Parathyroid adenoma (tissue), 2 donors: ENCODE measurements around the gene MAML2.

Source experiments
- H2AFZ ChIP-seq: fragments of 300-600 bp; sonication (generic); one replicate; pipeline ENCODE4 v1.7.0; 2017; ENCODE audit warnings: antibody characterized with exemption, mild to moderate bottlenecking
- H3K27ac ChIP-seq: fragments of 300-600 bp; sonication (generic); one replicate; pipeline ENCODE4 v1.7.0; 2017
- H3K27me3 ChIP-seq: fragments of 300-600 bp; sonication (generic); one replicate; pipeline ENCODE4 v1.7.0; 2017; ENCODE audit warnings: low read length; ENCODE audit not compliant: control insufficient read depth, insufficient read depth
- H3K36me3 ChIP-seq: fragments of 300-600 bp; sonication (generic); one replicate; pipeline ENCODE4 v1.7.0; 2017; ENCODE audit warnings: low read length; ENCODE audit not compliant: control insufficient read depth, insufficient read depth
- H3K4me1 ChIP-seq: fragments of 300-600 bp; sonication (generic); one replicate; pipeline ENCODE4 v1.7.0; 2017; ENCODE audit warnings: control low read depth
- H3K4me2 ChIP-seq: fragments of 300-600 bp; sonication (generic); one replicate; pipeline ENCODE4 v1.7.0; 2017; ENCODE audit warnings: low read length
- H3K4me3 ChIP-seq: fragments of 300-600 bp; sonication (generic); one replicate; pipeline ENCODE4 v1.7.0; 2017; ENCODE audit warnings: low read depth, low read length
- H3K79me2 ChIP-seq: fragments of 300-600 bp; sonication (generic); one replicate; pipeline ENCODE4 v1.7.0; 2017; ENCODE audit warnings: control low read depth
- H3K9ac ChIP-seq: fragments of 300-600 bp; sonication (generic); one replicate; pipeline ENCODE4 v1.7.0; 2017; ENCODE audit warnings: mild to moderate bottlenecking
- H3K9me3 ChIP-seq: fragments of 300-600 bp; sonication (generic); one replicate; pipeline ENCODE4 v1.7.0; 2017; ENCODE audit warnings: low read length; ENCODE audit not compliant: control insufficient read depth
- TF ChIP-seq, protein P1 (sequence below): fragments of 300-600 bp; sonication (generic); IDR thresholded peaks from one replicate; pipeline ENCODE4 v1.7.0; 2017; ENCODE audit warnings: antibody characterized with exemption, mild to moderate bottlenecking
- donor health status: primary hyperparathyroidism.

Gene MAML2

GRCh38 chr11:96156379-96156722, 186.6 kb downstream of the MAML2 start:
- Histone ChIP-seq H2AFZ (peak overlapping the region; percentile 33), H3K4me1 (peaks cover 14% of the 10 kb centered on the region), H3K4me2 (peak overlapping the region; percentile 24), H3K27ac (peak overlapping the region; percentile 72), H3K79me2 (no peaks in the 10 kb centered on the region), H3K27me3 (no peaks in the 10 kb centered on the region), H3K9me3 (no peaks in the 10 kb centered on the region), H3K4me3 (no peak overlapping the region), H3K9ac (no peak overlapping the region), H3K36me3 (no peaks in the 10 kb centered on the region)
- TF ChIP-seq, protein P1, sequence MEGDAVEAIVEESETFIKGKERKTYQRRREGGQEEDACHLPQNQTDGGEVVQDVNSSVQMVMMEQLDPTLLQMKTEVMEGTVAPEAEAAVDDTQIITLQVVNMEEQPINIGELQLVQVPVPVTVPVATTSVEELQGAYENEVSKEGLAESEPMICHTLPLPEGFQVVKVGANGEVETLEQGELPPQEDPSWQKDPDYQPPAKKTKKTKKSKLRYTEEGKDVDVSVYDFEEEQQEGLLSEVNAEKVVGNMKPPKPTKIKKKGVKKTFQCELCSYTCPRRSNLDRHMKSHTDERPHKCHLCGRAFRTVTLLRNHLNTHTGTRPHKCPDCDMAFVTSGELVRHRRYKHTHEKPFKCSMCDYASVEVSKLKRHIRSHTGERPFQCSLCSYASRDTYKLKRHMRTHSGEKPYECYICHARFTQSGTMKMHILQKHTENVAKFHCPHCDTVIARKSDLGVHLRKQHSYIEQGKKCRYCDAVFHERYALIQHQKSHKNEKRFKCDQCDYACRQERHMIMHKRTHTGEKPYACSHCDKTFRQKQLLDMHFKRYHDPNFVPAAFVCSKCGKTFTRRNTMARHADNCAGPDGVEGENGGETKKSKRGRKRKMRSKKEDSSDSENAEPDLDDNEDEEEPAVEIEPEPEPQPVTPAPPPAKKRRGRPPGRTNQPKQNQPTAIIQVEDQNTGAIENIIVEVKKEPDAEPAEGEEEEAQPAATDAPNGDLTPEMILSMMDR: no peak

DNA sequence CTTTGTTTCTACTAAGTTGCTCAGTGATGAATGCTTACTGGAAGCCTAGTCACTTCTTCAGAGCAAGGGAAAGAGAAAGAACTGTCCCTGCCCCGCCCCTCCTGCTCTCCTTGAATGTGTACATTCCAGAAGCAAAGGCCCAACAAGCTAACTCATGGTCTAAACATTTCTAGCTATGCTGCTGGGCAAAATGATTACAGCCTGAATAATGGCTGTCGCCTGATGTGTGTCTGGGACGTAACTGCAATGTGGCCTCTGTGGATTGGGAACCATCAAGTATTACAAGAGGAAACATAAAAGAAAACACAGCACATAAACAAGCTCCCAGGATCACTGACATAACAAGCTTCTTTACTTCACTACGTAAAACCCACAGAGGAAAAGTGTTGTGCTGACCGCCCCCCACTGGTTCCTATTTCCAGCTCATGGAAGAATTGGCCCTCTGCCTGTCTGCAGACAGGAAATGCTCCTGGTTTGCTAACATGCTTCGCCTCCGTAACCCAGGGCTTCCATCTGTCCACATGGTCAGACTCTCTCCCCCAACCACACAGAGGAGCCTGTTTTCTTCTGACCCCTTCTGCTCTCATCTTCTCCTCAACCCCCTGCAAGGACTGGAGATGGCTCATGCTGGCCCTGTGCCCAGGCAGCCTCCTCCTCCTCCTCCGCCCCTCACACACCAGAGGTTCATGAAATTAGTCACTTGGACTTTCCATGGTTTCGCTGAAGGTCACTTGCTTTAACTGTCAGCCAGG, 187.2 kb downstream of the MAML2 start:
- H3K27me3 ChIP-seq: no peaks in the 10 kb centered on the region
- no peaks in the 10 kb centered on the region for H3K79me2 ChIP-seq
- H3K4me1 ChIP-seq: peaks cover 14% of the 10 kb centered on the region
- no peak overlapping the region for H3K4me3 ChIP-seq
- H3K9ac ChIP-seq: no peak overlapping the region
- H2AFZ ChIP-seq: no peak overlapping the region
- peak overlapping the region; percentile 24 for H3K4me2 ChIP-seq
- no peaks in the 10 kb centered on the region for H3K36me3 ChIP-seq
- H3K9me3 ChIP-seq: no peaks in the 10 kb centered on the region
- peak overlapping the region; percentile 72 for H3K27ac ChIP-seq
- TF ChIP-seq, protein P1: no peak

DNA sequence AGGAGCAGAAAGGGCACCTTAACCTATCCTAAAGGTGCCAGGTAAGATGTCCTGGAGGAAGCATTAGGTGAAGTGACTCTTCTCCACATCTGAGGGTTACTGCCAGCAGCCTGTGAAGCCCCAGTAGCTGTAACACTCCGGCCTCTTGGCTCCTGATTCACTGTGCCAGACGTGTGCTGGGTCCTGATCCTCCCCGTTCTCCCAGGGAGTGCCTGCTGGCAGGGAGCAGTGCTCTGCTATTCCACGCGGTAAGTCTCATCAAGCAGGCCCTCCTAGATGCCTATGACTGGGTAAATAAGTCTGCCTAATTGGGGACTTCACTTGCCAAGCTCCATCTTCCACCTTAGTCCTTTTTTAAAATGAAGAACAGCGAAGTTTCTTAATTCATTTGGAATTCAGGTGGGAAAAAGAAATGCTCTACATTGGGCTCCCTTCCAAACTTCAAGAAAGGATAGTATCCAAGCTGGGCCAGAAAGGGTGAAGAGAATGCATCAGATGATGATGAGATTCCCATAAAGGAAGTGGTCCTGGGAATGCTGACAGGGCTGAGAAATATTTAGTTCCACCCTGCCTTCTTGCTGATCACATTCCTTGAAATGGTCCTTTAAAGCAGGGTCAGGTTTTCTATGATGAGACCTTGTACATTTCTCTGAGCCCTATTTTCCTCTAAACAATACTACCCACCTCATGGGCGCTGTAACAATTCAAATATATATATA, 188.0 kb downstream of the MAML2 start:
- Histone ChIP-seq H3K9ac (no peak overlapping the region), H3K27me3 (no peaks in the 10 kb centered on the region), H3K4me3 (no peak overlapping the region), H3K79me2 (no peaks in the 10 kb centered on the region), H3K27ac (peak overlapping the region; percentile 42), H3K4me2 (no peak overlapping the region), H3K4me1 (peaks cover 14% of the 10 kb centered on the region), H3K9me3 (no peaks in the 10 kb centered on the region), H2AFZ (no peak overlapping the region), H3K36me3 (no peaks in the 10 kb centered on the region)
- TF ChIP-seq, protein P1: no peak

GRCh38 chr11:96152623-96153022, 190.4 kb downstream of the MAML2 start:
- H3K79me2 ChIP-seq: no peaks in the 10 kb centered on the region
- no peak overlapping the region for H3K27ac ChIP-seq
- H3K27me3 ChIP-seq: no peaks in the 10 kb centered on the region
- H3K4me3 ChIP-seq: no peak overlapping the region
- TF ChIP-seq, protein P1: no peak
- no peak overlapping the region for H3K4me2 ChIP-seq
- H3K4me1 ChIP-seq: peaks cover 14% of the 10 kb centered on the region
- H3K9ac ChIP-seq: no peak overlapping the region
- no peaks in the 10 kb centered on the region for H3K36me3 ChIP-seq
- no peaks in the 10 kb centered on the region for H3K9me3 ChIP-seq
- no peak overlapping the region for H2AFZ ChIP-seq
